NCI-H2171 (cell line): ENCODE measurements around the gene FAM72B.
A peak's percentile ranks its signal among the peaks of the same experiment; 100 is the strongest.
"Not testable (repeated sequence)": the region's sequence is repeated elsewhere in the genome, so short reads cannot be mapped to it uniquely, and the experiment has no call there.

Experiments
- DNase-seq: peaks from one replicate; lab custom pipeline; 2025; lab: John Stamatoyannopoulos, UW

Gene FAM72B

GRCh38 chr1:121184290-121185127 lies at the start of gene FAM72B, which contains the start of gene SRGAP2C:
Gene FAM72B, minus strand, starts transcription at chr1:121184340. Its CDS starts 851 bp downstream, at chr1:121183489.
Gene SRGAP2C, plus strand, starts transcription at chr1:121184975. Its CDS starts 2,472 bp downstream, at chr1:121187447.
- DNase-seq = peak; percentile 97

GRCh38 chr1:121232445-121233125 lies 48.4 kb upstream of the FAM72B start:
- not testable (repeated sequence) for DNase-seq

GRCh38 chr1:121230636-121231035 lies 46.5 kb upstream of the FAM72B start:
- DNase-seq = not testable (repeated sequence)

GRCh38 chr1:121227544-121228330 lies 43.6 kb upstream of the FAM72B start:
- DNase-seq = not testable (repeated sequence)

GRCh38 chr1:121226925-121227324 lies 42.8 kb upstream of the FAM72B start:
- DNase-seq = not testable (repeated sequence)

- not testable (repeated sequence) for DNase-seq
Measured at GRCh38 chr1:121226295-121226904, 42.3 kb upstream of the FAM72B start.

- not testable (repeated sequence) for DNase-seq
Measured at GRCh38 chr1:121224714-121225113, 40.6 kb upstream of the FAM72B start.

GRCh38 chr1:121221770-121222169 lies 37.6 kb upstream of the FAM72B start:
- DNase-seq = not testable (repeated sequence)

GRCh38 chr1:121216676-121217075 lies 32.5 kb upstream of the FAM72B start:
- DNase-seq = not testable (repeated sequence)

- DNase-seq = not testable (repeated sequence)
Measured at GRCh38 chr1:121215699-121216417, 31.7 kb upstream of the FAM72B start.

- not testable (repeated sequence) for DNase-seq
Measured at GRCh38 chr1:121214544-121215156, 30.5 kb upstream of the FAM72B start.

- not testable (repeated sequence) for DNase-seq
Measured at GRCh38 chr1:121213491-121213890, 29.4 kb upstream of the FAM72B start.

- DNase-seq = not testable (repeated sequence)
Measured at GRCh38 chr1:121210778-121211177, 26.6 kb upstream of the FAM72B start.

- DNase-seq = not testable (repeated sequence)
Measured at GRCh38 chr1:121208375-121208774, 24.2 kb upstream of the FAM72B start.

- not testable (repeated sequence) for DNase-seq
Measured at GRCh38 chr1:121207328-121207727, 23.2 kb upstream of the FAM72B start.

- not testable (repeated sequence) for DNase-seq
Measured at GRCh38 chr1:121205786-121206711, 21.9 kb upstream of the FAM72B start.

- not testable (repeated sequence) for DNase-seq
Measured at GRCh38 chr1:121202986-121203385, 18.8 kb upstream of the FAM72B start.

- DNase-seq = not testable (repeated sequence)
Measured at GRCh38 chr1:121200985-121201981, 17.1 kb upstream of the FAM72B start.
